ENCODE data around the gene OTOG.

The OTOG gene

DNA sequence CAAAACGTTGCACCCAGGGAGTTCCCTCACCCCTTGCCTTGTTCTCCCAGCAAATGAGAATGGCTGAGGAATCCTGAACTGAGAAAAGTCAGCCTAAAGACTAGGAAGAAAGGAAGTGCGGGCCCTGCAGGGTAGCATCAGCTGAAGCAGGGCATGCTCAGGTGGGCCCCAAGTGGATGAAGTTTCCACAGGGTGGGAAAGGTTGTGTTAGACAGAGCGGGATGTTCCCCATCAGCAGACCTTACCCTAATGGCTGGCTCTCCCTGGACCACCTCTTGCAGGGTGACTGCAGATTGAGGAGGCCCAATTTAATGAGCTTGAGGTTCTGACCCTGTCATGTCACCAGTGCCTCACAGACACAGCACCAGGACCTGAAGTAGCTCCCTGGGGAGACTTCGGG, 90.8 kb downstream of the OTOG start:
- DNase-seq, result no peak

DNA sequence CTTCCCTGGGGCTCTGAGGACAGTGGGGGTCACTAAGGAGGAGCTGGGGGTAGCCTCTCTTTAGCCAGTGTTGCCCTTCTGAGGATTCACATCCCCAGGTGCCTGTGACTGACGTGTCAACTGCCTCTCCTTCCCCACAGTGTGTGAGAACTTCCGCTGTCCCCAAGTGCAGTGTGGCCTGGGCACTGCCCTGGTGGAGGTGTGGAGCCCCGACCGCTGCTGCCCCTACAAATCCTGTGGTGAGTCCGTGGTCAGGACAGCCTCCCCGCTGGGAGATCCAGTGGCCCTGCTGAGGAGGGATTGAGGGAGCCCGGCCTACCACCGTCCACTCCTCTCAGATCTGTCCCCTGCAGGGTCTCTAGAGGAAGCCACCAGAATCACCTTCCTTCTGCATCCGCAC, 91.3 kb downstream of the OTOG start:
- no peak for DNase-seq

- no peak for DNase-seq
Observed at GRCh38 chr11:17639091-17639490, 92.0 kb downstream of the OTOG start.

- DNase-seq, result no peak
Observed at GRCh38 chr11:17639781-17640180, 92.7 kb downstream of the OTOG start.

DNA sequence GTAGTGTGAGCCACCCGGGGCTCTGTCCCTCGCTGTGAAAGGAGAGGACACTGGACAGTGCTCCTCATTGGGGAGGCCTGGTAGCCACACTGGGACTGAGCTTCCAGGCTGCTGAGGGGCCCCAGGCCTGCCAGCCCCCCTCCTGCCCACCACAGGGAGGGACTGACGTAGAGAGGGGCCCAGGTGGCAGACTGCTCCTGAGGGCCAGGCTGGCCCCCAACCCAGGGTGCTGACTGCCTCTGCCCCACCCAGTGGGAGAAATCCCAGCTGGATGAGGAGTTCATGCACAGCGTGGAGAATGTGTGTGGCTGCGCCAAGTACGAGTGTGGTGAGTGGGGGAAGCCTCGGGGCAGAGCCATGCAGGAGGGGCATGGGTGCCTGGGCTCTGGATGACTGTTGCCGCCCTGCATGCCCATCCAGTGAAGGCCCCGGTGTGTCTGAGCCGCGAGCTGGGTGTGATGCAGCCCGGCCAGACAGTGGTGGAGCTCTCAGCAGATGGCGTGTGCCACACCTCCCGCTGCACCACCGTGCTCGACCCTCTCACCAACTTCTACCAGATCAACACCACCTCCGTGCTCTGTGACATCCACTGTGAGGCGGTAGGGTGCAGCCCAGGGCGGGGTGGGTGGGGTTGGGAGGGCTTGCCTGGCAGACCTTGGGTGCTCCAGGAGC, 93.6 kb downstream of the OTOG start:
- DNase-seq, result no peak

DNA sequence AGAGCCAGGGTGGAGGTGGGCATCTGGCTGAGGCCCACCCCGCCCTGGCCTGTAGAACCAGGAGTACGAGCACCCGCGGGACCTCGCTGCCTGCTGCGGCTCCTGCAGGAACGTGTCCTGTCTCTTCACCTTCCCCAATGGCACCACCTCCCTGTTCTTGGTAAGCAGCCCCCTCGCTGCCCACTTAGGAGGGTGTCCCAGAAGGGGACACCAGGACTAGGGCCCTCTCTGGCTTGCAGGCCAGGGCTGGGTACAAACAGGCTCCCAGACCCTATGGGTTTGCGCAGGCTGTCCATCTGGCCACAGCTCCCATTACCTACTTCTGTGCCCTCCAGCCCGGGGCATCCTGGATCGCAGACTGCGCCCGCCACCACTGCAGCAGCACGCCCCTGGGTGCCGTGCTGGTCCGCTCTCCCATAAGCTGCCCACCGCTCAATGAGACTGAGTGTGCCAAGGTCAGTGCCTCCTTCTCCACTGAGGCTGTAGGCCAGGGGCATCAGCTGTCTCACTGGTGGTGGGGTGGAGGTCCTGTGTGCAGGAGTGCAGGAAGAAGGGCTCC, 94.8 kb downstream of the OTOG start:
- DNase-seq, result no peak

- DNase-seq, result no peak
Observed at GRCh38 chr11:17642370-17642769, 95.3 kb downstream of the OTOG start.

- DNase-seq, result no peak
Observed at GRCh38 chr11:17642980-17643379, 95.9 kb downstream of the OTOG start.

DNA sequence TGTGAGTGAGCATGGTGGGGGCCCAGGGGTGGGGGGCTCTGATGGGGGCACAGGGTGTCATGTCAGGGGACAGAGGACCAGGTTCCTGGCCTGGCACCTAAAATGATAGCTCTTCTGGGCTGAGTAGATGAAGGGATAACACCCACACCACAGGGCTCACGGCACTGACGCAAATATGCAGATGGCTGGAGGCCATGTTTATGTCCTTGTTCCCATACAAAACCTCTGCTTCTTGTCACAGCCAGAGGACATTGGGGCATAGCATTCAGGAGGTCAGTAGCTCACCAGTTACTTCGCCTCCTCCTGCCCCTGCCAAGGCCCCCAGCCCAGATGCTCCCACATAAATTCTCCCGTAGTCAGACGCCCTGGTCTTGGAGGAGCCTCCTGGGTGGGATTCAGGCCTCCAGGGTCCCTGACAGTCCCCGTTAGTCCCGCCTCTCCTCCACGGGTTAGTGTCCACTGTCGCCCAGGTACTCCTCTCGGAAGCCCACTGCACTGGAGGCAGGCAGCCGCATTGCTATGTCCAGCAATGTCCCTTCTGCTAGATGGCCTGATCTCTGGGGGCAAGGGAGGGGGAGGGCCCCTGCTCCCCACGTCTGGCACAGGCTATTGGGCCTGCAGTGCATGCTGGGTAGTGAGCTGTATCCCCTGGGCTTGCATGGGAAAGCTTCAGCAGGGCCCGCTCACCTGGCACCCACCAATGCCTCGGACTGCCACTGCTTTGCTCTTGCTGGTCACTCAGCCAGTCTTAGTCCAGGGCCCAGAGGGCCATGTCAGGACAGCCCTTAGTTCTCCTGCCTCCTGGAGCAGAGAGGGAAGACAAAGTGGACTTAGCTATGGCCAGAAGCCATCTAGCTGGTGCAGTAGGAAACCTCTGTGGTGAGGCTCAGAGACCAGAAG, 96.7 kb downstream of the OTOG start:
- no peak for DNase-seq

DNA sequence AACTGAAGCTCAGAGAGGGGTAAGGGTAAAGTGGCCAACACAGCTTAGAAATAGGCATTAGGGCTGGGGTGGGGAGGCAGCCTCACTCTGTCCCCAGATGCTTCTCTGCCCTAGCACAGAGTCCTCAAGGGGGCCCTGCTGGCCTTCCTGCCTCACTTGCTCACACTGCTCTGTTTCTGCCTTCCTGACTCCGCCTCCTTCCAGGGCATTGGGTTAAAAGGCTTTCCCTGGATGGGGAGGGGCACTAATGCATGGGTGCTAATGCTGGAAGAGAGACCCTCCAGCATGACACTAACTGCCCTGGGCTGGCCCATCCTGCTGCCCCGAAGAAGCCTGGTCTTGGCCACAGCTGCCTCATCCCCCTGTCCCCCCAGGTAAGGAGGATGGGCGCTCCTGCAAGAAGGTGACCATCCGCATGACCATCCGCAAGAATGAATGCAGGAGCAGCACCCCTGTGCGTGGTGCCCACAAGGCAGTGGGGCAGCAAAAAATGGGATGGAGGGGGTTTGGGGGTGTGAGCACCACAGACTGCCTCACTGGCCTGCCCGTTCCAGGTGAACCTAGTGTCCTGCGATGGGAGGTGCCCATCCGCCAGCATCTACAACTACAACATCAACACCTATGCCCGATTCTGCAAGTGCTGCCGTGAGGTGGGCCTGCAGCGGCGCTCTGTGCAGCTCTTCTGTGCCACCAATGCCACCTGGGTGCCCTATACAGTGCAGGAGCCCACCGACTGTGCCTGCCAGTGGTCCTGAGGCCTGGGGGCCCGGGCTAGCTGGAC, 98.3 kb downstream of the OTOG start:
- DNase-seq, result no peak

DNA sequence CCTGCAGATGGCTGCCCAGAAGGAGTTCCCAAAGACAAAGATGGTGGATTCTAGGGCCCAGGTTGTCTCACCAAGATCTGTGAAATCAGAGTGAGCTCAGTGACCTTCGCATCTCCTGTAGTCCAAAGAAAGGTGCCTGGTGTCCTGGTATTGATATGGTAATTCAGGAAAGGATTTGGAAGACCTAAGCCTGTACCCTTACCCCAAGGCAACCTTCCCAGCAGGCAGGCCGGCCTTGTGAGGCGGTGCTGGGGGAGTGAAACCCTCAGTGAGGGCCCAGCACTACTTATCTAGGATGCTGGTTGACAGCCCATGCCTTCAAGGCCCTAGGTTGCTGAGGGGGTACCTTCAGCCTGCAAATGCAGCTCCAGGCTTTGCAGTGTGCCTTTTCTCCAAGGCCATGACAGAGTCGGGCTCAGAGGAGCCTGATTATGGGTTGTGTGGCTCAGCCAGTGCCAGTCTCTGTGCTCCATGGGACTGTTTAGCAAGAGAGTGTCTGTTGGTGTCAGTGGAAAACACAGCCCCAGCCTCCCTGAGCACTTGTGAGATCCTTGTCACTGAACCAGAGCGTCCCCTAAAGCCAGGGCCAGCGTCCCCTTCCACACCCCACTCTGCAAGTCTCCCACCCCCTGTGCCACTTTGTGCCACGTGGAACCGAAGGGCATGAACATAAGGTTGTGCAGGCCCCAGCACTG, 99.5 kb downstream of the OTOG start:
- DNase-seq, result no peak

DNA sequence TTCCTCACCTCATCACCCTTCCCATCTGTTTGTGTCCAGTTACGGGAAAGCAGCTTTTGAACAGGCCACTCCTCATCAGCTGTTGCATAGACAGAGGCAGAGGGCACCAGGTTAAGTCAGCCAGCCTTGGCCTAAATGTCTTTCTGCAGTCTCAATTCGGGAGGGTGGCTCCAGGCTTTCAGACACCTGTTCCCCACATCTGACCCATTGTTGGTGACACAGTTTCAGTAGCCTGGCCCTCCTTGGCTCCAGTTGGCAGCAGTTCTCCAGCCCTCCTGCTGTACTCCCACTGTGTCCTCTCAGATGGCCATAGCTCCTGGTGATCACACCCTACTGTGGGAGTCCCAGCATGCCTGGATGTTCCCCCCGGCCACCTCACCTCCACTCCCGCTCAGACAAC, 101.5 kb downstream of the OTOG start:
- DNase-seq, result no peak

DNA sequence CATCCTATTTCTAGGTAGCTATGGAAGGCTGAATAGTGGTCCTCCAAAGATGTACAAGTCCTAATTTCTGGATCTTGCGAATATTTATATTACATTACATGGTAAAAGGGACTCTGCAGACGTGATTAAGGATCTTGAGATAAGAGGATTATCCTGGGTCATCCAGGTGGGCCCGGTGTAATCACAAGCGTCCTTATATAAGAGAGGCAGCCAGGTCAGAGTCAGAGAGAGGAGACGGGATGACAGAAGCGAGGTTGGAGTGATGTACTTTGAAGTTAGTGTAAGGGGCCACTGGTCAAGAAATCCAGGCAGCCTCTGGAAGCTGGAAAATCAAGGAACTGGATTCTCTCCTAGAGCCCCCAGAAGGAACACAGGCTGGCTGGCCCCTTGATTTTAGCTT, 102.2 kb downstream of the OTOG start:
- DNase-seq, result no peak

DNA sequence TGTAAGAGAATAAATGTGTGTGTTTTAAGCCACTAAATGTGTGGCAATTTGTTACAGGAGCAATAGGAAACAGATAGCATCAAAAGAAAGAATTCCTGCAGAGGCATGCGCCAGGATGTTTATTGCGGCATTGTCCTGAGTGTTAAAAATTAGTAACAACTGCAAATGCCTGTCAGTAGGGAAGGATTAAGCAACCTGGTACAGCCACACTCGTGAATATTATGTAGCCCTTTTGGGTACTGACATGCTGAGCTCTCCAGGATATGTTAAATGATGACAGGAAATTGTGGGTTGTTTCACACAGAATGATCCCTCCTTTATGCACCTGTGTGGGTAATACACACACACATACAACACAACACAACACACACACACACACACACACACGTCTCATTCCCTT, 102.6 kb downstream of the OTOG start:
- no peak for DNase-seq

GRCh38 chr11:17650127-17650911, 103.3 kb downstream of the OTOG start:
- DNase-seq, result no peak

DNA sequence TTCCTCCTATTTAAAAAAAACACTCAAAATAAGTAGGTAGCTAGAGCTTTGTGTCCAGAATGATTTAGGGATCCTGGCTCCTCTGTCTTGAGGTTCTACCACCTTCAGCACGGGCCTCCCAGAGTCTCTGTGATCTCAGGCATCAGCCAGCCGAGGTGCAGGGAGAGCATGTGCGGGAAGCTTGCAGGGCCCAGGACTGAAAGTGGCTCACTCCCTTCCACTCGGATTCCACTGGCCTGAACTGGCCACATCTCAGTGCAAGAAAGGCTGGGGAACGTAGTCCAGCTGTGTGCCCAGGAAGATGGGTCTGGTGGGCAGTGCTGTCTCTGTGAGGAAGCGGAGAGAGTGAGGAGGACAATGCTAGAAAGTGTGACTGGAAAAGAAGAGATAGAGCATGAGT, 104.0 kb downstream of the OTOG start:
- no peak for DNase-seq

DNA sequence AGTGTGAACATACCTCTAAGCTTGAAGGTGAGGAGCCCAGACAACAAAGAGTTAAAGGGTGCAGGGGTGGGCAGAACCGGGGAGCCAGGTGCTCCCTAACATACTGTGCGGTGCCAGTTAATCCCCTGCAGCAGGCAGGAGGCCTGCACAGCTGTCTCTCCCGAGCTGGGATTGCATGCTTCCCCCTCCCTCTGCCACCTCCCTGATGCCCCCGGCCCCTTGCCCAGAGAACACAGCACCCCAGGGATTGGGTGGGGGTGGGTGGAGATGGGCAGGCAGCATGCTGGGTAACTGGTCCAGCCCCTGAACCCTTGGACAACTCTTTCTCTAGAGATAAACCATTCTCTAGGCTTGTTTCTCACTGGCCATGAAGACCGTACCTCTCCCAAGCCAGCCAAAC, 104.6 kb downstream of the OTOG start:
- DNase-seq, result no peak

DNA sequence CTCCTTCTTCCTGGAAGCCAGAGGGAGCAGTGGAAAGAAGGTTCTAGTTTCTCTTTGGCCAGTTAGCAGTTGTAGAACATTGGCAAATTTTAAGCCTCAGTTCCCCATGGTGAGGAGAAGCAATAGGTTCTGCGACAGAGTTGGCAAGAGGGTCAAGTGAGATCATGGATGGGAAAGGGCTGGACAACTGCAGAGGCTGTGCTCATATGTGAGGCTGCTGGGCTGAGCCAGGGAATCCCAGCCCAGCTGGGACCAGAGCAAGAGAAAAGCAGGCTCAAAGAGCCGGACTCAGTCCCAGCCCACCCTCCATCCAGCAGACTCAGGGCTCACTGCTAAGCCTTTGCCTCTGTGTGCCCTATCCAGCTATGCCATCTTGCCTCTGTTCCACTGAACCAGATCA, 105.5 kb downstream of the OTOG start:
- no peak for DNase-seq

DNA sequence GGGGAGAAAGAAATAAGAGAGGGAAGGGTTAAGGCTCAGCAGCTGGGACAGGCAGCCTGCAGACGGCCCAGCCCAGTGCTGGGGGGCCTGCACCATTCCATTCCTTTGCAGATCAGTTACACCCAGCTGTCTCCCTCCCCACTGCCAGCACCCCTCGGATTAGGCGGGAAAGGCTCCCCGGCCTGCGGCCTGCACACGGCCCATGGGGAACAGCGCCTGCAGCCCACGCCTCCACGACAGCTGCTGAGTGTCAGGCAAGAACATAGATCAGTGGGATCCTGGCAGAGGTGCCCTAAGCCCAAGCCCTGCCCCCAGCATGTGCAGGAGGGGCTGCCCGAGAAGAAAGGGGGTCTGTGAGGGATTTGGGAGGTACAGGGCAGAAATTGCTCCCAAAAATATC, 106.6 kb downstream of the OTOG start:
- no peak for DNase-seq

DNA sequence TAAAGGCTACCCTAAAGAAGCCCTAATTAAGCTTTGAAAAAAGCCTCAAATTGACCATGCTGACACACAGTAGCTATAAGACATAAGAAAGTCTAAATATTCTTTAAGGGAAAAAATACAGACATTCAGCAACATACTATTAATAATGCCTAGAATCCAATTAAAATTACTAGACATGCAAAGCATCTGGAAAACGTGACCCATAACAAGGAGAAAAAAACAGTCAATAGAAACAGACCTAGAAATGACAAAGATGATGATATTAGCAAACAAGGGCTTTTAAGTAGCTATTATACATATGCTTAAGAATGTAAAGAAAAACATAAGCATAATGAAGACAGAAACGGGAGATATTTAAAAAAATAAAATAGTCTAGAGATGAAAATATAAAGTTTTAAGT, 108.6 kb downstream of the OTOG start:
- DNase-seq, result no peak

- no peak for DNase-seq
Observed at GRCh38 chr11:17658211-17658610, 111.2 kb downstream of the OTOG start.

- DNase-seq, result no peak
Observed at GRCh38 chr11:17668166-17668565, 121.1 kb downstream of the OTOG start.
